Measurements from ENCODE around the gene DNAJB14.

- TF ChIP-seq RARB (CRISPR knock-in tag; IDR thresholded peaks at IDR 0.05): no peak
- TF ChIP-seq ISL1 (CRISPR knock-in tag; IDR thresholded peaks at IDR 0.05): no peak
- no peak for TF ChIP-seq OSR1 (CRISPR knock-in tag; IDR thresholded peaks at IDR 0.05)
Measured at GRCh38 chr4:99876946-99877345, 69.5 kb downstream of the DNAJB14 start.
